HS-5 (cell line): ENCODE data around the gene TNKS1BP1.
"Not testable (repeated sequence)": the region's sequence is repeated elsewhere in the genome, so short reads cannot be mapped to it uniquely, and the experiment has no call there.

ENCODE experiments used
- DNase-seq: peaks from one replicate; pipeline ENCODE4 v3.0.0-alpha.2; 2012; ENCODE audit warnings: low read depth

The TNKS1BP1 gene

GRCh38 chr11:57287884-57288283 lies 36.9 kb downstream of the TNKS1BP1 start:
- DNase-seq, result no peak

- no peak for DNase-seq
These were observed 41.3 kb downstream of the TNKS1BP1 start for GRCh38 chr11:57283231-57283990.

GRCh38 chr11:57281546-57281945 lies 43.2 kb downstream of the TNKS1BP1 start:
- not testable (repeated sequence) for DNase-seq

- DNase-seq, result no peak
These were observed 45.6 kb downstream of the TNKS1BP1 start for GRCh38 chr11:57279116-57279515.

DNA sequence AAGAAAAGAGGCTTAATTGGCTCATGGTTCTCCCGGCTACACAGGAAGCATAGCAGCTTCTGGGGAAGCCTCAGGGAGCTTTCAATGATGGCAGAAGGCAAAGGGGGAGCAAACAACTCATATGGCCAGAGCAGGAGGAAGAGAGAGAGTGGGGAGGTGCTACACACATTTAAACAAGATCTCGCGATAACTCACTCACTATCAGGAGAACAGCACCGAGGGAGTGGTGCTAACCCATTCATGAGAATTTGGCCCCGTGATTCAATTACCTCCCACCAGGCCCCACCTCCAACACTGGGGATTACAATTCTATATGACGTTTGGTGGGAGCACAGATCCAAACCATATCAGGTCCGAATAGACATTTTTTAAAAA lies 46.0 kb downstream of the TNKS1BP1 start:
- no peak for DNase-seq

GRCh38 chr11:57277845-57278720 lies 46.7 kb downstream of the TNKS1BP1 start:
- DNase-seq, result peak; percentile 68

- DNase-seq, result no peak
These were observed 47.6 kb downstream of the TNKS1BP1 start for GRCh38 chr11:57276971-57277675.

GRCh38 chr11:57276169-57276970 lies 48.4 kb downstream of the TNKS1BP1 start:
- no peak for DNase-seq

- no peak for DNase-seq
These were observed 49.2 kb downstream of the TNKS1BP1 start for GRCh38 chr11:57275582-57275981.

- no peak for DNase-seq
These were observed 49.8 kb downstream of the TNKS1BP1 start for GRCh38 chr11:57274904-57275498.

DNA sequence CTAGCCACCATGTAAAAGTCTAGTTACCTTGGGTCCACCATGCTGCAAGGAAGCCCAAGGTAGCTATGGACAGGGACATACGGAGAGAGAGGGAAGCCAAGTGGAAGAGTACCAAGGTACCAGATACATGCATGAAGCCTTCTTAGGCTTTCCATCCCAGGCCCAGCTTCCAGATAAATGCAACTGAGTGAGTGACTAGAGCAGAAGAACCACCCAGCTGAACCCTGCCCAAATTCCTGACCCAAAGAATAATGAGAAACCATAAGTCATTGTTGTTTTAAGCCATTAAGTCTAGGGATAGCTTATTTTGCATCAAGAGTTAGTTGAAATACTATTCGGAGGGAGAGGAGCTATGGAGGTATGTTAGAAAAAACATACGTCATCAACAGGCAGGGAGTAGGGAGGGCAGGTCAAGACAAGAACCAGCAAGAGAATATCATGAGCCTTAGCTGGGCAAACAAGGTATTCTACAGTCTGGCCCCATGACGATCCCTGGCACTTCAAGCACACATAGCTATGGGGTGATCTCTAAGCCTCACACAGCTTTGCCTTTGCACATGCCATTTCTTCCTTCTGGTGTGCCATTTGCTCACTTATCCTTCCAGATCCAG lies 51.2 kb downstream of the TNKS1BP1 start:
- DNase-seq, result no peak

GRCh38 chr11:57269571-57270021 lies 55.2 kb downstream of the TNKS1BP1 start:
- no peak for DNase-seq

DNA sequence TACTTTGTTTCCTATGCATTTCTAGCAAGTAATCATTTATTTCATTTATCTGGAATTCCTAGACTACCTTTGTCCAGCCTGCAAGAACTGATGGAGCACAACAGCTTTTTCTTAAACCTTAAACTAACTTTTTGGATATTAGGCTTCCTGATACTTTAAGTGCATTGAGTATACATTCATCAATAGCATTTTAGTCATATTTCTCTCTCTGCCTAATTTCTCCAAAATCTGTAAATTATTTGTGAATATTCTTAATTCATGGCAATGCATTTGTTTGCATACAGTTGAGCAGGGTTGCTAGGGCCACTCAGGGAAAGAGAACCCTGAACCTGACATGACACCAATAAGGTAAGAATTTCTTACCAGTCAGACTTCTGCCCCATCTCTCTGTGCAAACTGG lies 58.6 kb downstream of the TNKS1BP1 start:
- no peak for DNase-seq

- no peak for DNase-seq
These were observed 61.4 kb downstream of the TNKS1BP1 start for GRCh38 chr11:57263351-57263750.

- DNase-seq, result no peak
These were observed 62.6 kb downstream of the TNKS1BP1 start for GRCh38 chr11:57262157-57262556.

- DNase-seq, result no peak
These were observed 63.6 kb downstream of the TNKS1BP1 start for GRCh38 chr11:57260937-57261783.

- DNase-seq, result no peak
These were observed 68.6 kb downstream of the TNKS1BP1 start for GRCh38 chr11:57256119-57256518.

GRCh38 chr11:57255618-57256017 lies 69.1 kb downstream of the TNKS1BP1 start:
- no peak for DNase-seq

- DNase-seq, result no peak
These were observed 70.1 kb downstream of the TNKS1BP1 start for GRCh38 chr11:57254631-57255030.
